GM19397 (cell line): ENCODE measurements around the gene EPHB3.
"Not testable (repeated sequence)": the region's sequence is repeated elsewhere in the genome, so short reads cannot be mapped to it uniquely, and the experiment has no call there.

Experiments used
- ATAC-seq: cut with Tn5 transposase; IDR thresholded peaks from one replicate; pipeline ENCODE4 v1.9.1; 2021; ENCODE audit warnings: mild to moderate bottlenecking, moderate library complexity; ENCODE audit not compliant: unreplicated experiment

Gene EPHB3

GRCh38 chr3:184596886-184597575 is 35.4 kb downstream of the EPHB3 start:
- no peak for ATAC-seq

GRCh38 chr3:184597829-184598573 is 36.4 kb downstream of the EPHB3 start:
- no peak for ATAC-seq

- no peak for ATAC-seq
These were observed 37.0 kb downstream of the EPHB3 start for GRCh38 chr3:184598574-184598927.

GRCh38 chr3:184599143-184599542 is 37.6 kb downstream of the EPHB3 start:
- ATAC-seq: no peak

- no peak for ATAC-seq
These were observed 39.2 kb downstream of the EPHB3 start for GRCh38 chr3:184600685-184601377.

- ATAC-seq: no peak
These were observed 40.2 kb downstream of the EPHB3 start for GRCh38 chr3:184601576-184602371.

GRCh38 chr3:184602372-184603150 is 41.0 kb downstream of the EPHB3 start:
- no peak for ATAC-seq

GRCh38 chr3:184603151-184604030 is 41.8 kb downstream of the EPHB3 start:
- no peak for ATAC-seq

- no peak for ATAC-seq
These were observed 42.5 kb downstream of the EPHB3 start for GRCh38 chr3:184604039-184604601.

GRCh38 chr3:184604615-184605290 is 43.2 kb downstream of the EPHB3 start:
- no peak for ATAC-seq

GRCh38 chr3:184608209-184608608 is 46.6 kb downstream of the EPHB3 start:
- ATAC-seq: no peak

GRCh38 chr3:184609476-184610244 is 48.1 kb downstream of the EPHB3 start:
- ATAC-seq: no peak

GRCh38 chr3:184610245-184610871 is 48.8 kb downstream of the EPHB3 start:
- no peak for ATAC-seq

GRCh38 chr3:184611607-184612281 is 50.2 kb downstream of the EPHB3 start:
- ATAC-seq: no peak

- ATAC-seq: no peak
These were observed 53.8 kb downstream of the EPHB3 start for GRCh38 chr3:184615396-184615795.

- no peak for ATAC-seq
These were observed 54.9 kb downstream of the EPHB3 start for GRCh38 chr3:184616436-184616835.

- not testable (repeated sequence) for ATAC-seq
These were observed 55.7 kb downstream of the EPHB3 start for GRCh38 chr3:184617306-184617705.
